Measurements from ENCODE around the gene KLRC2.

- TF ChIP-seq CTCF (IDR thresholded peaks at IDR 0.05; ENCODE audit: insufficient read depth, low read length): no peak
- TF ChIP-seq GABPA (IDR thresholded peaks at IDR 0.05; ENCODE audit: low read depth): no peak
- TF ChIP-seq SPI1 (IDR thresholded peaks at IDR 0.05; ENCODE audit: borderline replicate concordance, low read depth): no peak
- TF ChIP-seq, protein P1, sequence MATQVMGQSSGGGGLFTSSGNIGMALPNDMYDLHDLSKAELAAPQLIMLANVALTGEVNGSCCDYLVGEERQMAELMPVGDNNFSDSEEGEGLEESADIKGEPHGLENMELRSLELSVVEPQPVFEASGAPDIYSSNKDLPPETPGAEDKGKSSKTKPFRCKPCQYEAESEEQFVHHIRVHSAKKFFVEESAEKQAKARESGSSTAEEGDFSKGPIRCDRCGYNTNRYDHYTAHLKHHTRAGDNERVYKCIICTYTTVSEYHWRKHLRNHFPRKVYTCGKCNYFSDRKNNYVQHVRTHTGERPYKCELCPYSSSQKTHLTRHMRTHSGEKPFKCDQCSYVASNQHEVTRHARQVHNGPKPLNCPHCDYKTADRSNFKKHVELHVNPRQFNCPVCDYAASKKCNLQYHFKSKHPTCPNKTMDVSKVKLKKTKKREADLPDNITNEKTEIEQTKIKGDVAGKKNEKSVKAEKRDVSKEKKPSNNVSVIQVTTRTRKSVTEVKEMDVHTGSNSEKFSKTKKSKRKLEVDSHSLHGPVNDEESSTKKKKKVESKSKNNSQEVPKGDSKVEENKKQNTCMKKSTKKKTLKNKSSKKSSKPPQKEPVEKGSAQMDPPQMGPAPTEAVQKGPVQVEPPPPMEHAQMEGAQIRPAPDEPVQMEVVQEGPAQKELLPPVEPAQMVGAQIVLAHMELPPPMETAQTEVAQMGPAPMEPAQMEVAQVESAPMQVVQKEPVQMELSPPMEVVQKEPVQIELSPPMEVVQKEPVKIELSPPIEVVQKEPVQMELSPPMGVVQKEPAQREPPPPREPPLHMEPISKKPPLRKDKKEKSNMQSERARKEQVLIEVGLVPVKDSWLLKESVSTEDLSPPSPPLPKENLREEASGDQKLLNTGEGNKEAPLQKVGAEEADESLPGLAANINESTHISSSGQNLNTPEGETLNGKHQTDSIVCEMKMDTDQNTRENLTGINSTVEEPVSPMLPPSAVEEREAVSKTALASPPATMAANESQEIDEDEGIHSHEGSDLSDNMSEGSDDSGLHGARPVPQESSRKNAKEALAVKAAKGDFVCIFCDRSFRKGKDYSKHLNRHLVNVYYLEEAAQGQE (IDR thresholded peaks at IDR 0.05; ENCODE audit: insufficient replicate concordance, low read depth): no peak
- no peak for TF ChIP-seq POLR2AphosphoS5 (IDR thresholded peaks at IDR 0.05; ENCODE audit: low read depth)
These were observed 21.9 kb upstream of the KLRC2 start for GRCh38 chr12:10457760-10458159.

All from HL-60 (cell line).